IPS-11a (cell line): ENCODE data around the gene RPRD1B.

Experiments used
- H3K4me3 ChIP-seq: one replicate; pipeline ENCODE4 v1.5.1; 2013; ENCODE audit warnings: low read depth, low read length, control low read depth

The RPRD1B gene, protein sequence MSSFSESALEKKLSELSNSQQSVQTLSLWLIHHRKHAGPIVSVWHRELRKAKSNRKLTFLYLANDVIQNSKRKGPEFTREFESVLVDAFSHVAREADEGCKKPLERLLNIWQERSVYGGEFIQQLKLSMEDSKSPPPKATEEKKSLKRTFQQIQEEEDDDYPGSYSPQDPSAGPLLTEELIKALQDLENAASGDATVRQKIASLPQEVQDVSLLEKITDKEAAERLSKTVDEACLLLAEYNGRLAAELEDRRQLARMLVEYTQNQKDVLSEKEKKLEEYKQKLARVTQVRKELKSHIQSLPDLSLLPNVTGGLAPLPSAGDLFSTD

DNA sequence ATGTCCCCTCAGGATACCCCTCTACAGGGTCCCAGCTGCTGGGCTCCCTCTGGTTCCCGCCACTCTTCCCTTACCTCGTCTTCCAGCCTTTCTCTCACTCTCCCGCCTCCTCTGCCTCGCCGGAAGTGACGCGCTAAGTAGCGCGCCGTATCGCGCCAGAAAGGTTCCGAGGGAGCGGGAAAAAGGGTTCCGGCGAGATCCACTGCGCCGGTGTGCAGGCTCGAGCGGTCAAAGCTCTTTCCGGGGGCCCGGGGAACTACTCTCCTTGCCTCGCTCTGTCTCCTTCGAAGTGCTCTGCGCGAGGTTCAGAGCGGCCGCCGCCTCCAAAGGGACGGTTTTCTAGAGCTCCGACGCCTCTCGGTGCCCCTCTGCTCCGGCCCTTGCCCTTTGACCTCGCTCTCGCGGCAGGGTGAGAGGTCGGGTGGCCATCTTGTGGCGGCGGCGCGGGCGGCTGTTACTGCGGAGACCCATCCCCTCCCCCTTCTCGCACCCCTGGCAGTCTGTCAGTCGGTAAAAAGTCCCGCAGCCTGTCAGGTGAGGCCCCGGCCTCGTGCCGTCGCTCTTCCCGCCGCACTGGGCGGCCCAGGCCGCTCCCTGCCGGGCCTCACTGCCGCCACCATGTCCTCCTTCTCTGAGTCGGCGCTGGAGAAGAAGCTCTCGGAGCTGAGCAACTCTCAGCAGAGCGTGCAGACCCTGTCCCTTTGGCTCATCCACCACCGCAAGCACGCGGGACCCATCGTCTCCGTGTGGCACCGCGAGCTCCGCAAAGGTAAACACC lies at the start of gene RPRD1B, which contains the start of gene TTI1:
Gene RPRD1B (plus strand): TSS at position 417 of the 778 bp plus-strand sequence. CDS start 202 bp downstream, at position 619.
Gene TTI1 (minus strand): TSS at position 127 of the 778 bp plus-strand sequence. CDS start 19,640 bp downstream, outside the sequence.
- H3K4me3 ChIP-seq = peak within 1 kb of the TSS; percentile 98

DNA sequence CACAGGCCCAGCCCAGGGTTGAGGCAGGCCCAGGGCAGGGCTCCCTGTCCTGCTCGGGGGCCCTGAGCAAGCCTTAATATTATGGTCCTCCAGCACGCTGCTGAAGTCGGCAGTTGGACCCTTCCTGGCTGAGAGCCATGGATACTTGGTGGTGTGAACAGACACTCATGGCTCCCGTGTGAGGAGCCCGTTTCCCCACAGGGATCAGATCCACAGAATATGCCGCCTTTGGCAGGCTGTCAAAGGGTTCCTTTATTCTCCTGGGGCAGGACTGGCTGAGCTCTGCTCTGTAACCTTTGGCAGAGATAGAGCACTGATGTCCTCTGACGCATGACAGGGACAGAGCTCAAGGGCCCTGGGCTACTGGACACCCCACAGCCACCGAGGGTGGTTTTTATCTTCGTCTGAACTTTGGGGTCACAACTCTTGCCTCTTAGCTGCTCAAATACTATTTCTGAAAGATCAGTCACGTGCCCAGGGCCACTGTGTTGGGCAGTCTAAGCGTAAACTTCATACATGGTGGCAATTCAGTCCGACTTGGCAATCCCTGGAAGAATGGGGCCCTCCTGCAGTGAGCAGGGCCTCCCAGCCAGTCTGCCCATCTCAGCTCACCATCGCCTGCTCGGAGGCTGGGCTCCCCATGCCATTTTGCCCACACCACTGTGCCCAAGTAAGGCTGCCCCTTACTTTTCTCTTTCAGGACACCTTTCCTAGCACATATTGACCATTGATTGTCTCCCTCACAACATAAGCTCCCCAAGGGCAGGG lies 49.3 kb upstream of the RPRD1B start:
- no peak overlapping the region for H3K4me3 ChIP-seq

DNA sequence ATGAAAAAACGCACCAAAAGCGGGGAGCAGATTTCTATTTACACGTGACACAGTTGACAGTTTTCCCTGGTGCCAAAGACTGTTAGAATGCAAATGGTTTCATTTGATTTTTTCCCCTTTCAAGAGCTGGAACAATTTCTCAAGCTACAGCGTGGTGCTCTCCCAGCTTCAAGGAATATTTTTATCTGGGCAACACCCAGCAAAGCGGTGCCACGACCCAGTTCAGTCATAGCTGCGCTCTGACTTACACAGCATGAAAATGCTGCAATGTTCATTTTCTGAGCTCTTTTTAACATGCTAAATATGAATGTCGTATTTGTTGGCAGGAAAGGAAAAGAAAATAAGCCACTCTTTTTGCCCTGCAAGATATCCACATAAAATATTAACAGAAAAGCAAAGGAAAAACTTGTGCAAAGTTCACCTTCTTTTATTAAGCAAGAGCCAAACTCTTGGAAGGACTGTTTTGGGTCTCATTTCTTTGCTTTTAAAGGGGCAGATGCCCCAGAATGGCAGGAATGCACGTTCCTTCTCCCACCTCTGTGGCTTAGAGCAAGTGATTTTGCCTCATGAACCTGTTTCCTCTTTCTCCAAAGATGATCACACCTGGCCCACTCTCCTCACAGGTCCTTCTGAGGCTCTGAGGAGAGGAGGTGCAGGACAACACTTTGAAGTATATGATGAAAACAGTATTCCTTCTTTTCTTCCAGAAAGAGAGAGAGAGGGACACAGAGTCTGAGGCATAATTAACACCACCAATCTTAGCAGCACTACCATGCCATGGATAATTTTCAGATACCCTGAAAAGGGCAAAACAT lies 47.3 kb upstream of the RPRD1B start:
- H3K4me3 ChIP-seq = no peak overlapping the region

DNA sequence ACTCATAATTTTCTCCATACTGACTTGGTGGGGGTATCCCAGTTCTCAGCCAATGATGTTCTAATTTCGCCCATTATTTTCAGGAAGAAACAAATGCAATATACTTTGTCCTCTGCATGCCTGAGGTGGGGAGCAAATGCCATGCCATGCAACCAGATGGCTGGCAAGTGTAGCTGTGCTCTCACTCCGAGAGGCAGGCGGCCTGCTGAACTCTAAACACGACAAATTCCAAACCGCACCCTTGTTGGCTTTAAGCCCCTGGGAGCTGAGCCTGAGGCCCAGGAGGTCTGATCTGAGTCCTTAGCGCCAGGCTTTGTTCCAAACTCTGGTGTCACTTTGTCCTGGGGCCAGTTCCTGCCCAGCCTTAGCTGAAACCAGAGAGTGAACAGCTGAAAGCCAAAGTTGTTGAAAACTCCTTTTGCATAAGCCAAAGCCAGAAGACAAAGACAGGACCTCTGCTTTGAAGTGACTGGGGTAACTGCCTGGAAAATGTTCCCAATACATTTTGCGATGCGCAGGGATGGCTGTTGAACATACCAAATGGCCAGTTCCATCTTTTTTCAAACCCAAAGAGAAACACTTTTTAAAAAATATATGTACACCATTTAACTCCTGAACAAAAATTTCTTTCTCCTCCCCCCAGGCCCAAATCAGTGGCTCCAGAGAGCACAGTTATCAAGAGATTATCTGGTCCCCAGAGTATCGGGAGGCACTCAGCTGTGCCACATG lies 46.5 kb upstream of the RPRD1B start:
- no peak overlapping the region for H3K4me3 ChIP-seq

DNA sequence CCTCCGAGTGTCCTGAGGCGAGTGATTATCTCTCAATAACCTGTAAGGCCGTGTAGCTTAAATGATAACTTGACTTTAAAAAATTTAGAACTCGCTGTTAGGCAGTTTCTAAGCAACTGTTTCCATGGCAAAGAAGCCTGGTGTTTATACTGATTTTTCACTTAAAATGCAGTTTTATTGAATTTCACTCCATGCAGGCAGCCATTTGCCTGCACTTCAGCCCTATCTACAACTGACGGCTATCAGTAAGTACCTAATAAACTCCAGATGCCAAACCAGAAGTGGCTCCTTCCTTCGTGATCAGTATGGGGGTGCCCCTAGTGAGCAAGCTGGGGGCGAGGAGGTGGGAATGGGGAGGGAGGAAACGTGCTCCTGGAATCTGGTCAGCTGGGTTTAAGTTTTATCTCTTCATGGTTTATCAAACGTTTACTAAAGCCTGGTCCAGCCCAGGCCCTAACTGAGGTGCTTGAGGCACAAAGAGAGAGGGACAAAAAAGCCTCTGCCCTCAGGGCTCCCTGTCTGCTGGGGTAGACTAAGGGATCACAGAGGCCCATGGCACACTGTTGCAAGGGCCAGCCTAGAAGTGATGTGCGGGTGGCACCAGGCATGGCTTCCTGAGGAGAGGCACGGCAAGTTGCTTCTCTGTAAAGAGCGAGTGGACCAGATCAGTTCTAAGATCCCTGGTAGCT lies 45.8 kb upstream of the RPRD1B start:
- H3K4me3 ChIP-seq = no peak overlapping the region

DNA sequence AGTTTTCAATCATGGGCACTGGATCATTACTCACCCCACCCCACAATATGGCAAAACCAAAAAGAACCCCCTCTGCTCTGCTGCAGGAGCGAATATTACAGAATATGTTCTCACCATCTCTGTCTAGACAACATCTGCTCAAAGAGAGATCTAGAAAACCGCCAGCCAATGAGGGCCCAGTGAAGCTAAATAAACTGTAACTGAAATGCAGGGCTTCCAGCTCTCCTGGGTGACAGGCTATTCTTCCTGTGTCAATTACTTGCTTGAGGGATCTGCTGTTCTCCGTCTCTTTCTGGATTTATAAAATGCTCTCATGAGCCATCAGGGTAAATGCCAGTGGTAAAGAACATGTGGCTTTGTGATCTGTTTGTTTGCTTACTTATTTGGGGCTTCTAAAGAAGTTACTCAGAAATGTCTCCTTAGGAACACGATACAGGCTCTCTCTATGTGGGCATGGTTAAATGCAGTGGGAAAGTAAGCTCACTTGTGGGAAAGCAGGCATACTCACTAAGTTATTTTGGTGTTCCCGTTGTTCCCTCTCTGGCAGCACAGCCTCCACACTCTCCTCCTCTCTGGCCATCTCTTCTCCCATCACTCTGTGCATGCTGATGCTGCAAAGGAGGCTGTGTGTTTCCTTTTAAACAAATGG lies 45.1 kb upstream of the RPRD1B start:
- H3K4me3 ChIP-seq = no peak overlapping the region

DNA sequence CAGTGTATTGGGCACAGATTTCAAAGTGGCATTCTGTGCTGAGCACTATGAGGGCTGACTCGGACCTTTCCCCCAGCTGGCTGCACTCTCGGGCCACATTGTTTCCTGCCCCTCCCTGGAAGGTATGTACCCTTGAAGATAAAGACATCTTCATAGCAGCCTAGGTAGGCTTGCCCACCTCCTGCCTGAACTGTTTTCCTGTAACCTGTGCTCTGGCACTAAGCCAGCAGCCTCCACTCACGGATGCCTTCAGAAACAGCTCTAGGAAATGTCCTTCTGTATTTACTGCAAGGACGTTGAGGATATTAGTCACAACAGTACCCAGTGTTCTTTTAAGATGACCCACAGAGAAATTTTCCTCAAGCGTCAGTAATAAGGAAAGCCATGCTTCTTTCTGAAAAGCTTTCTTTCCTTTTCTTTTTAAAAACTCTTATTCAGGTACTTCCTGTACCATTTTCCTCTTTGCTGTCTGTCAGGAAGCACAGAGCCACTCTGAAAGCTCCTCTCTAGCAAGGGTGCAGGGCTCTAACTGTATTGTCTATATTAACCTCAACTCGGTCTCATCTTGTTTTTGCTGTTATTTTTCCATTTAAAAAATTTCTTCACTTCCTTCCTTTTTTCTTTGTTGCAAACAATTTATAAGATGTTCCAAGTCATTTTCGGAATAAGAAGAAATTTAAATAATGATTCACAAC lies 43.8 kb upstream of the RPRD1B start:
- H3K4me3 ChIP-seq = no peak overlapping the region

DNA sequence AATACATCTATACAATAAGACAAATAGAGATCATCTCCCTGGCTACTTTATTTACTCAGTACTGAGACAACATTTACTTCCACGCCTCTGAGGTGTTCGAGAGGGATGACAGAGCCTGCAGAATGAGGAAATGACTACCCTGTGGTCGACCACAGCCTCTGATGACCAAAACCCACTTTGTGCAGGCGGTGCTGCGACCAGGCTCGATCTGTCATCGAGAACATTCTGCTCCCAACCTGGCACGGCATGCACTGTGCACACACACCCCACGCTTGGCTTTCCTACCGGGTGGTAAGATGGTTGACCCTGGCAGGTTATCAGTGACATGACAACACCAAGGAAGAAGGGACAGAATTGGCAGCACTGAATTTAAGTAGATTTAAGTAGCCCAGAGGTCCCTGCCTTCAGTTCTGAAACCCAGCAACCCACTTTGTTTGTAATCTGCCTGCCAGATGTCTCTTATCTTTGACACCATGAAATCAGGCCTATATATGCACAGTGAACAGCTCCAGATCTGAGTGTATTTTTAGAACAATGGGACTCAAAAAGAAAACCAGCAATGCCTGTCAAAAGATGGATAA lies 42.9 kb upstream of the RPRD1B start:
- no peak overlapping the region for H3K4me3 ChIP-seq

DNA sequence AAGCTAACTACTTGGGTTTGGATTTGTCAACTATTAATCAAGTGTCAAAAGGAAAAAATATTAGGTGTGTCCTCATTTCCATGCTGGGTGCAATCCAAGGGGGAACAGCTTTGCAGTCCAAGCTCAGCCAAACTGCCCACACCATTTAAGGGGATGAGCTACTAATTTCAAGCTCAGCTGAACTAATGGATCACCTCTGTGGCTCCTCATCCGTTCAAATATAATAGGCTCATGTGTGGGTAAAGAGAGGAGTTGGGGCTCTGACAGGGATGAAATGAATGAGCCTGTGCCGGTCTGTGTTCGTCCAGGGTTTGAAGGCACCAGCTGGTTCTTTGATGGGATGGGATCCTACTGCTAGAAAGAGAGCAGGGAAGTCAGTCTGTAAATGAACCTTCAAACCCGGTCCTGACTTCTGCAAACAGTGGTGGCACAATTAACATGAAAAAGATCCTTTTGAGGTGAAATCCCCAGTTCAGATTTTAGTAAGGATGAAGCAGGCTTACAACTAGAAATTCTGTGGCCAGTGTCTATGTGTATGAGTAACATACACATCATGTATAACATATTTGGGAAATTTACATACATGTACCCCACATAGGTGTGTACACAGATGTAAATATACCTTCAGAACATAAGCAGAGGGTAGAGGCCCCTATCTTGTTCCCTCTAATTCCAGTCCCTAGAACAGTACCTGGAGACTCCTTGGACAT lies 42.2 kb upstream of the RPRD1B start:
- H3K4me3 ChIP-seq = no peak overlapping the region

DNA sequence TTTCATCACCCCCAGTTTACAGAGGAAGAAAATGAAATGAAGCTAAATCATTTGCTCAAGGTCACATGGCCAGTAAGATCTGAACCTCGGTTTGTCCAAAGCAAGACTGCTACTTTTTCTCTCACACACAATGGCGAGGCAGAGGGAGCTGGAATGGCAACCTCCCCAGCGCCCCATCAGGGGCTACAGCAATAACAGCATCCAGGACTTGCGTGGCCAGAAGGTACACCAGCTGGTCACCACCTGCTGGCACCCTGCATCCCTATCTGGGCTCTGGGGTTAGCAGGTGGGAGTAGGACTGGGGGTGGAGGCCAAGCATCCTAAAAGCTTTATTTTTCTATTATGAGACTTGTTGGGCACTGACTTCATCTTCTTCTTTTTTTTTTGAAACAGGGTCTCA lies 41.6 kb upstream of the RPRD1B start:
- no peak overlapping the region for H3K4me3 ChIP-seq

DNA sequence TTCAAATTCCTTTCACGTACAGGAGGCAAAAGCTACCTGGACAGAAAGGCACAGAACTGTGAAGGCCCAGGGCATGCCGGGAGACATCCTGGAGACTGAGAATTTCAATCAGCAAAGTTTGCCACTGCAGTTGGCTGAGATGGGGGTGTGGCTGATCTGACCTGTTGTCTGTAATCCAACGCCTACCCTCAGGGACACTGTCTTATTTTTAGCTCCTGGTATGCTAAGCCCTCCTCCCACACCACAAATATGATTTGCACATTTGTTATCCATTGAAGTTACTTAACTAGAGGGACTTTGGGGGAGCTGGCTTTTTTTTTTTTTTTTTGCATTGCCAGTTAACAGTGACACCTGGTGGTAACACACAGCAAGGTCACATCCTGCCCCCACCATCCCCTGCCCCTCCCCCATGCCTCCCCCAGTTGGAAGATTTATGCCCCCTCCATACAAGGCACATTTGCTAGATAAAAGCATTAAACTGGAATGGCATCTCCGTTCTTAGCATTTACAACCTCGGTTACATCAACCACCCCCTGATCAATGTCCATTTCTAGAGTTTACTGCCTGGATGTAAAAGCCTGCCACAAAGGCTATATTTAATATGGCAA lies 40.6 kb upstream of the RPRD1B start:
- H3K4me3 ChIP-seq = no peak overlapping the region

DNA sequence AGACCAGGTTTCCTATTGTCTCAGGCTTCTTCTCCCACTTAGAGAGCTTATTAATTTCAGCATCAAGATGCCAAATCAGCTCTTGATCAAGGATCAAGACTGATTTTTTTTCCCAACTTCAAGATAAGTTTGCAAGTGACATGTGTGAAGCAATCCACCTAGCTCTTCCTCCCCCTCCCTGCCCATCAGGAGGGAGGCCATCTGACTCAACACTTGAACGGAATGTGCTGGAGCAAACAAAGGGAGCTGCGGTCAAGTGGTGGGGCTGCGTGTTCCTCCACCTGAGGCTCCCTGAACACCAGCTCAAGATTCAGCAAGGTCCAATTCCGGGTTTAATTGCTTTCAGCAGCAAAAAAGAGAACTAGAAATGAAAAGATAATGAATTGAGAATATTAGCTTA lies 39.0 kb upstream of the RPRD1B start:
- H3K4me3 ChIP-seq = no peak overlapping the region

DNA sequence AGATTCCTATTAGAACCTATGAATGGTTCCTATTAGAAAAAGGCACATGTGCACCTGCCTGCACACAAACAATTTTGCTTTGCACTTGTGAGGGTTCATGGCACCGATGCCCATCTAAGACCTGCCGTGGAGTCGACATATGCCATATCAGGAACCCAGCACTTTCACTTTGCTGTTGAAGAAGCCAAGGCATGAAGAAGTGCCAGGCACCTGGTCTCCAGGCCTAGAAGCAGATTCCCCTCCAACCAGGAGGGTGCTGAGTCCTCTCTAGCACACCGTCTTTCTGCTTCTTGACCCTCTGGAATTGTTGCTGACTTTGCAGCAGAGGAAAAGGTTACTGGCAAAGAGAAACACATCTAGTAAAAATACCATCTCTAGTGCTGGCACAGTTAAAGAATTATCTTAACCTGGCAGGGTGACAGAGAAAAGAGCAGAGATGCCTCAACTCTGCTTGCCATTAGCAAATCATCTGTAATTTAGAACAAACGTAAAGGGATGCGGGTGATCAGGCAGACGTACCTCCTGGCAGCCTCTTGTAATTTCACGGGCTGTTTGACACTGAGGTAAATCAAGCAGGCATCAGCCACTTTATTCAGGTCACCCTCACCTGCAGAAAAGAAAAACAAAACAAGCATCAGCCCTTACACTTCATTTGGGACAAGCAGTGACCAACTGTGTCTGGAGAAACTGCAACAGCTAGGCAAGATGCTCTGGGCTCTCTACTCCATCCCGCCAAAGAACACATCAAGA lies 37.5 kb upstream of the RPRD1B start:
- no peak overlapping the region for H3K4me3 ChIP-seq

DNA sequence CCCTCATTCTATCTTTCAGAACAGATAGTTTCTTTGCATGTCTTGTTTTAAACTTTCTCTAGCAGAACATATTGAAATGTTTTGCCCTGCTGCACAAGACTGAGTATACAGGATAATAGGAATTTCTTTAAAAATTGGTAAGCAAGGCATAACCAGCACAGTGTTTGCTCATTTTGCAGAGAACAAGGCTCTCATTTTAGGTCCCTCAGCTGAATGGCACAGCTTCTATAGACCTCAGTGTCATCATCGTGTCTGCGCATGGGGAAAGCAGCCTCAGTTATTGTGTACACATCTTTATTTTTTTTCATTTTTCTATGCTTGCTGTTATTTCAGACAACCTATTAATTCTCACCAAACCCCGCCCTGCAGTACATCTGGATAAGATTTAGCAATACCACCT lies 36.0 kb upstream of the RPRD1B start:
- no peak overlapping the region for H3K4me3 ChIP-seq

DNA sequence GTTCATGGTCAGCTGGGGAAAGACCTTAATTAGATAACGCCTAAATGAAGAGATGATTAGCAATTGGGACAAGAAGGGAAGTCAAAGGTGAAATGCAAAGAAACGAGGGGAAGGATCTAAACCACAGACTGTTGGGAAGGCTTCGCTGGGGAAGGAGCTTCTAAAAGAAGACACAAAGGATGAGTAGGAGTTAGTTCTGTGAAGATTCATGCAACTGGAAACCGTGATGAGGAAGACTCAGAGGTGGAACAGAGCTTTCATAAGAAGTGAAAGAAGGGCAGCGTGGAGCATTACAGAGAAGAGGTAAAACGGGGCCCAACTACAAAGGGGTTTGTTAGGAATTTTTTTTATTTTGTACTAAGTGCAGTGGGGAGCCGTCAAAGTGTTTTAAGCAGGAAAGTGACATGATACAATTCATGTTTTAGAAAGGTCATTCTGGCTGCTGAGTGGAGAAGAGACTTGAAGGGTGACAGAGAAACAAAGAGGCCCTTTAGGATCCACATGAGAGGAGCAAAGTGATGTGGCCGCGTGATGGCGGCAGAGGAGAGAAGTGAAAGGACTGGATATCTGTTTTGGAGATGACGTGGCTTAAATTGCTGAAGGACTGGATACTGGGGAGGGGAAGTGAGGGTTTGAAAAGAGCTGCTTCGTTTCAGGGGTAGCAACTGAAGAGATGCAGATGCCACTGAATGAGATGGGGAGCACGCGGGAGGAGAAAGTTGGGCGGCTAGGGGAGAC lies 33.9 kb upstream of the RPRD1B start:
- no peak overlapping the region for H3K4me3 ChIP-seq

DNA sequence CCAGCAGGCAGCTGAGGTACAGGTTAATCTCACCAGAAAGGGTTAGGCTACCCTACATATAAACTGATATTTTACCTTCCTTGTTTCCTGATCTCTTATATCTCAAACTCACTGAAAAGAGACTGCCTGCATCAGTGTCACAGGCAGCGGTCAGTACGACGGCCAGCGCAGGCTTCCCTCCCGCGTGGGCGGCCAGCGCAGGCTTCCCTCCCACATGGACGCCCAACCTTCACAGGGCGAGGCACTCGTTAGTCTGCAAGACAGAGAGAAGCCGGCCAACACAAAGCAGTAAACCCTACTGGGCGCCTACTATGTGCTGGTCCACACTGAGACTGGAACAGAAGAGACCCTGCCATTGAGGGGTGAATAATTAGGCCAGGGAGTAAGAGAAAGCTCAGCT lies 33.3 kb upstream of the RPRD1B start:
- no peak overlapping the region for H3K4me3 ChIP-seq
